ENCODE data around the gene HOXA4. TPM values are rescaled to one million over a fixed set of nuclear protein-coding genes. Genes with fewer than 3 reads are reported as not detected.

The HOXA4 gene
- polyA plus RNA-seq, 3 donors = 0.48 TPM; not detected in 2

DNA sequence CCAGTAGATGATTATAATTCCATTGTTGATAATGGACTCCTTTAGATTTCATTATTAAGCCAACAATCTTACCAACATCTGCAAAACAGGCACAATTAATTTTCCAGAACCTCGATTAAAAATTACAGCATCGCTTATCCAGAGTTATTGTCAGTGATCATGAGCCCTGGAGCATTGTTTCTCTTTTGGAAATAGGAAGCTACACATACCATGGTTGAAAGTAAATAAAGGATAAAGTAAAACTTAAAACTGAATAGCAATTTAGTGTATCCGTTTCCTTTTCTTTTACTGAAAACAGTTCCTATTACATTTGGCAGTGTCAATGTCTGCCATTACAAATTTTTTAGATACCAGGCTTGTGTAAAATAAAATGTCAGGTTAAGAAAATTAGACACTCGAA lies 18.2 kb downstream of the HOXA4 start:
- H4K20me1 ChIP-seq (ENCODE audit: insufficient read depth, low read length) = no peaks in the 10 kb centered on the region
- H3K4me1 ChIP-seq (ENCODE audit: control insufficient read depth in 1 of 2, insufficient read depth in 2 of 2, low read length in 2 of 2) = no peaks in the 10 kb centered on the region
- H3K27me3 Mint-ChIP-seq (ENCODE audit: low read depth in 3 of 3) = peaks cover 2 to 4% (median 3%) of the 10 kb centered on the region in 3 donors
- H3K79me2 ChIP-seq (ENCODE audit: insufficient read depth, low read length) = no peaks in the 10 kb centered on the region
- no peaks in the 10 kb centered on the region for H3K4me1 Mint-ChIP-seq
- no peaks in the 10 kb centered on the region for H3K36me3 ChIP-seq (replicated peaks in 1 of 2; ENCODE audit: control insufficient read depth in 1 of 2, insufficient read depth in 2 of 2, low read length in 2 of 2)
- no peaks in the 10 kb centered on the region for H3K36me3 Mint-ChIP-seq
- DNase-seq = no peak
- no peak overlapping the region for H3K9ac ChIP-seq (ENCODE audit: insufficient read depth, low read length, poor library complexity, severe bottlenecking)
- no peaks in the 10 kb centered on the region for H3K27me3 ChIP-seq (ENCODE audit: control insufficient read depth in 2 of 2, insufficient read depth in 2 of 2, low read length in 2 of 2)
- no peak overlapping the region for H3K27ac Mint-ChIP-seq
- no peak overlapping the region for H3K4me3 Mint-ChIP-seq
- no peak overlapping the region for H2AFZ ChIP-seq (ENCODE audit: insufficient read depth, low read depth, low read length, poor library complexity, severe bottlenecking)
- H3K4me3 ChIP-seq (replicated peaks in 1 of 3; ENCODE audit: low read depth in 2 of 3, low read length in 3 of 3) = no peak overlapping the region
- intact Hi-C loops (cut with micrococcal nuclease) = no loop called here
- H3K9me3 Mint-ChIP-seq = peaks cover 0 to 13% (median 3%) of the 10 kb centered on the region in 7 donors
- no peak overlapping the region for H3K4me2 ChIP-seq (replicated peaks; ENCODE audit: extremely low read depth, low read length, poor library complexity, severe bottlenecking)
- H3K9me3 ChIP-seq (replicated peaks in 1 of 2; ENCODE audit: control insufficient read depth in 1 of 2, insufficient read depth in 1 of 2, low read length in 2 of 2) = peaks cover 0 to 4% of the 10 kb centered on the region in 2 donors
- TF ChIP-seq, protein P1, sequence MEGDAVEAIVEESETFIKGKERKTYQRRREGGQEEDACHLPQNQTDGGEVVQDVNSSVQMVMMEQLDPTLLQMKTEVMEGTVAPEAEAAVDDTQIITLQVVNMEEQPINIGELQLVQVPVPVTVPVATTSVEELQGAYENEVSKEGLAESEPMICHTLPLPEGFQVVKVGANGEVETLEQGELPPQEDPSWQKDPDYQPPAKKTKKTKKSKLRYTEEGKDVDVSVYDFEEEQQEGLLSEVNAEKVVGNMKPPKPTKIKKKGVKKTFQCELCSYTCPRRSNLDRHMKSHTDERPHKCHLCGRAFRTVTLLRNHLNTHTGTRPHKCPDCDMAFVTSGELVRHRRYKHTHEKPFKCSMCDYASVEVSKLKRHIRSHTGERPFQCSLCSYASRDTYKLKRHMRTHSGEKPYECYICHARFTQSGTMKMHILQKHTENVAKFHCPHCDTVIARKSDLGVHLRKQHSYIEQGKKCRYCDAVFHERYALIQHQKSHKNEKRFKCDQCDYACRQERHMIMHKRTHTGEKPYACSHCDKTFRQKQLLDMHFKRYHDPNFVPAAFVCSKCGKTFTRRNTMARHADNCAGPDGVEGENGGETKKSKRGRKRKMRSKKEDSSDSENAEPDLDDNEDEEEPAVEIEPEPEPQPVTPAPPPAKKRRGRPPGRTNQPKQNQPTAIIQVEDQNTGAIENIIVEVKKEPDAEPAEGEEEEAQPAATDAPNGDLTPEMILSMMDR (IDR thresholded peaks at IDR 0.05) = no peak
- H3K27ac ChIP-seq (ENCODE audit: low read depth in 1 of 2, low read length in 2 of 2) = no peak overlapping the region
- no CpG with 5 or more reads among the region's 4 CpGs for WGBS (ENCODE audit: insufficient coverage)

DNA sequence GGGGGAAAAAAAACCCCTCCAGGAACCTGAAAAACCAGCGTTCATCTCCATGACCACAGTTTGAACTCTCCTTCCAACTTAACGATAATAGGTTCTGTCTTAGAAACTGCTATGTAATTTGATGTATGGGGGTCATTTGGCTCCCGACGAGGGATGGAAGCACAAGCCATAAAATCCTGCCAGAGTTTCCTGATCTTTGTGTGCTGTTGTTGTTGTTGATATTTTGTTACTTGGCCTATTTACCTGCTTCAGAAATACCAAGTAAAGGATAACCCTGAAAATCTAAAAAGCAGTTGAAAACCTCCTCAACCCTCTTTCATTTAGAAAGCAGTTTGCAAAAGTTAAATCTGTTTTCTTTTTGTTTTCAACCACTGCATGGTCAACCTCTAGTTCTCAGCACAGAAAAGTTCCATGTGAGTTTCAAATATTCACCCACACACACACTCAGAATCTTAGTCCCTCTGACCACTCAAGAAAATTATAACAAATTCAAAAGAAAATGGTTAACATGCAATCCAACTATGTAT lies 18.7 kb downstream of the HOXA4 start:
- H3K79me2 ChIP-seq (ENCODE audit: insufficient read depth, low read length) = no peaks in the 10 kb centered on the region
- no peak overlapping the region for H2AFZ ChIP-seq (ENCODE audit: insufficient read depth, low read depth, low read length, poor library complexity, severe bottlenecking)
- DNase-seq = no peak
- no peaks in the 10 kb centered on the region for H3K36me3 Mint-ChIP-seq
- intact Hi-C loops (cut with micrococcal nuclease) = no loop called here
- H3K4me3 Mint-ChIP-seq = no peak overlapping the region
- no peaks in the 10 kb centered on the region for H3K36me3 ChIP-seq (replicated peaks in 1 of 2; ENCODE audit: control insufficient read depth in 1 of 2, insufficient read depth in 2 of 2, low read length in 2 of 2)
- peaks cover 1 to 4% (median 2%) of the 10 kb centered on the region in 3 donors for H3K27me3 Mint-ChIP-seq (ENCODE audit: low read depth in 3 of 3)
- H3K4me1 ChIP-seq (ENCODE audit: control insufficient read depth in 1 of 2, insufficient read depth in 2 of 2, low read length in 2 of 2) = no peaks in the 10 kb centered on the region
- H3K9ac ChIP-seq (ENCODE audit: insufficient read depth, low read length, poor library complexity, severe bottlenecking) = no peak overlapping the region
- no peaks in the 10 kb centered on the region for H3K4me1 Mint-ChIP-seq
- H3K9me3 ChIP-seq (replicated peaks in 1 of 2; ENCODE audit: control insufficient read depth in 1 of 2, insufficient read depth in 1 of 2, low read length in 2 of 2) = peaks cover 0 to 4% of the 10 kb centered on the region in 2 donors
- no peak overlapping the region for H3K27ac ChIP-seq (ENCODE audit: low read depth in 1 of 2, low read length in 2 of 2)
- TF ChIP-seq, protein P1 (IDR thresholded peaks at IDR 0.05) = no peak
- no peaks in the 10 kb centered on the region for H4K20me1 ChIP-seq (ENCODE audit: insufficient read depth, low read length)
- H3K9me3 Mint-ChIP-seq = peaks cover 0 to 13% (median 3%) of the 10 kb centered on the region in 7 donors
- WGBS (ENCODE audit: insufficient coverage) = no CpG with 5 or more reads among the region's 4 CpGs
- H3K27ac Mint-ChIP-seq = no peak overlapping the region
- H3K27me3 ChIP-seq (ENCODE audit: control insufficient read depth in 2 of 2, insufficient read depth in 2 of 2, low read length in 2 of 2) = no peaks in the 10 kb centered on the region
- no peak overlapping the region for H3K4me2 ChIP-seq (replicated peaks; ENCODE audit: extremely low read depth, low read length, poor library complexity, severe bottlenecking)
- no peak overlapping the region for H3K4me3 ChIP-seq (replicated peaks in 1 of 3; ENCODE audit: low read depth in 2 of 3, low read length in 3 of 3)
